ENCODE data around the gene SND1.

The SND1 gene

GRCh38 chr7:127996253-127997071, 344.5 kb downstream of the SND1 start:
- no peak for DNase-seq (ENCODE audit: low spot score)

- no peak for DNase-seq (ENCODE audit: low spot score)
These were observed 345.4 kb downstream of the SND1 start for GRCh38 chr7:127997226-127997922.

- DNase-seq (ENCODE audit: low spot score): no peak
These were observed 346.7 kb downstream of the SND1 start for GRCh38 chr7:127998671-127999070.

GRCh38 chr7:128000048-128000447, 348.1 kb downstream of the SND1 start:
- DNase-seq (ENCODE audit: low spot score): no peak

GRCh38 chr7:128000854-128001265, 348.9 kb downstream of the SND1 start:
- DNase-seq (ENCODE audit: low spot score): no peak

GRCh38 chr7:128003167-128003566, 351.2 kb downstream of the SND1 start:
- DNase-seq (ENCODE audit: low spot score): peak; percentile 17

- DNase-seq (ENCODE audit: low spot score): no peak
These were observed 351.8 kb downstream of the SND1 start for GRCh38 chr7:128003787-128004186.

GRCh38 chr7:128004623-128005022, 352.6 kb downstream of the SND1 start:
- DNase-seq (ENCODE audit: low spot score): no peak

- peak; percentile 69 for DNase-seq (ENCODE audit: low spot score)
These were observed 353.1 kb downstream of the SND1 start for GRCh38 chr7:128005117-128005516.

- DNase-seq (ENCODE audit: low spot score): no peak
These were observed 353.8 kb downstream of the SND1 start for GRCh38 chr7:128005759-128006159.

- DNase-seq (ENCODE audit: low spot score): no peak
These were observed 354.7 kb downstream of the SND1 start for GRCh38 chr7:128006550-128007302.

GRCh38 chr7:128007303-128007680, 355.3 kb downstream of the SND1 start:
- no peak for DNase-seq (ENCODE audit: low spot score)

GRCh38 chr7:128008141-128008540, 356.1 kb downstream of the SND1 start:
- no peak for DNase-seq (ENCODE audit: low spot score)

GRCh38 chr7:128008744-128009143, 356.8 kb downstream of the SND1 start:
- no peak for DNase-seq (ENCODE audit: low spot score)

- peak; percentile 42 for DNase-seq (ENCODE audit: low spot score)
These were observed 358.6 kb downstream of the SND1 start for GRCh38 chr7:128010391-128011127.

- DNase-seq (ENCODE audit: low spot score): no peak
These were observed 359.2 kb downstream of the SND1 start for GRCh38 chr7:128011131-128011661.

GRCh38 chr7:128014811-128015210, 362.8 kb downstream of the SND1 start:
- DNase-seq (ENCODE audit: low spot score): no peak

GRCh38 chr7:128017460-128017859, 365.5 kb downstream of the SND1 start:
- no peak for DNase-seq (ENCODE audit: low spot score)

GRCh38 chr7:128017862-128018845, 366.2 kb downstream of the SND1 start:
- no peak for DNase-seq (ENCODE audit: low spot score)

GRCh38 chr7:128019288-128019687, 367.3 kb downstream of the SND1 start:
- DNase-seq (ENCODE audit: low spot score): no peak

- peak; percentile 68 for DNase-seq (ENCODE audit: low spot score)
These were observed 368.2 kb downstream of the SND1 start for GRCh38 chr7:128020159-128020558.

Measured in NAMALWA (cell line).